D721Med (cell line): ENCODE data around the gene NGDN.

Experiments used
- DNase-seq: peaks from one replicate; pipeline ENCODE4 v3.0.0; 2011; ENCODE audit warnings: low spot score; ENCODE audit not compliant: insufficient read length
- FAIRE-seq: peaks from 2 replicates; lab custom pipeline; 2011; peaks lifted over from hg19 to GRCh38; lab: Jason Lieb, UNC
- CTCF ChIP-seq: IDR thresholded peaks from 2 replicates; pipeline ENCODE4 v1.5.1; 2012; ENCODE audit warnings: mild to moderate bottlenecking, control low read depth; ENCODE audit not compliant: insufficient read depth; ENCODE audit errors: missing control alignments

NGDN gene

DNA sequence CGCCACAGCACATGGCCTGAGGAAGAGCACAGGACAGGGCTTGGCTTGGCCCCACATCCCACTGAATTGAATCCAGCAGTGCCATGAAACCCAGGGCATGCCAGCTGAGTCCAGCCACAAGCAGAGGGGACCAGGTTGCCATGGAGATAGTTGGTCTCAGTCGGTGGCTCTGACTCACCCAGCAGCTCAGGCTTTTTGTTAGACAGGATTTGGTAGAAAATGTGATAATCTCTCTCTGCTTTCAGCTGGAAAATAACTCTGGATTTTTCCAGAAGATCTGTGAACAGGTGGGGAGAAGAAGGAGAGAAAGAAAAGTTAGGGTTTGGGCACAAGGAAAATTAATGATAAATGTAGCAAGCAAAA is 38.8 kb upstream of the NGDN start:
- no peak for DNase-seq
- TF ChIP-seq CTCF: no peak
- no peak for FAIRE-seq

GRCh38 chr14:23431486-23431885 is 38.0 kb upstream of the NGDN start:
- TF ChIP-seq CTCF: no peak
- FAIRE-seq (no peak), DNase-seq (no peak)

- no peak for FAIRE-seq
Measured at GRCh38 chr14:23432102-23432925, 37.2 kb upstream of the NGDN start.

DNA sequence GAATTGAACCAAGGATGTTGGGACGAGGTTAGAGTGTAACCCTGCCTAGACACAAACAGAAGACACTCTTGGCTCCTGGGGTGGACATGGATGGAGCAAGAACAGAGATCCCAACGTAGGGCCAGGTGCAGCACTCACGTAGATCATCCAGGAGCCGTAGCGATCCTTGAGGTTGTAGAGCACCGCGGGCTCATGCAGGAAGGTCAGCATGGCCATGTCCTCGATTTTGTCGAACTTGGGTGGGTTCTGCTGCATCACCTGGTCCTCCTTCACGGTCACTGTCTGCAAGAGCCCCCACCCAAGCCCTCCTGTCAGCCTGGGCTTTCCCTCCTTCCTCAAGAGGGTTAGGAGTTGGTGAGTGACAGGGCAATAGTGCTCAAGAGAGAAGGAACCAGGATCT is 36.6 kb upstream of the NGDN start:
- no peak for FAIRE-seq
- DNase-seq: no peak
- TF ChIP-seq CTCF: no peak

More at GRCh38 chr14:23432102-23432925, 37.2 kb upstream of the NGDN start:
- no peak for TF ChIP-seq CTCF
- no peak for DNase-seq

- no peak for TF ChIP-seq CTCF
- FAIRE-seq (no peak), DNase-seq (no peak)
Measured at GRCh38 chr14:23433457-23433856, 36.0 kb upstream of the NGDN start.

DNA sequence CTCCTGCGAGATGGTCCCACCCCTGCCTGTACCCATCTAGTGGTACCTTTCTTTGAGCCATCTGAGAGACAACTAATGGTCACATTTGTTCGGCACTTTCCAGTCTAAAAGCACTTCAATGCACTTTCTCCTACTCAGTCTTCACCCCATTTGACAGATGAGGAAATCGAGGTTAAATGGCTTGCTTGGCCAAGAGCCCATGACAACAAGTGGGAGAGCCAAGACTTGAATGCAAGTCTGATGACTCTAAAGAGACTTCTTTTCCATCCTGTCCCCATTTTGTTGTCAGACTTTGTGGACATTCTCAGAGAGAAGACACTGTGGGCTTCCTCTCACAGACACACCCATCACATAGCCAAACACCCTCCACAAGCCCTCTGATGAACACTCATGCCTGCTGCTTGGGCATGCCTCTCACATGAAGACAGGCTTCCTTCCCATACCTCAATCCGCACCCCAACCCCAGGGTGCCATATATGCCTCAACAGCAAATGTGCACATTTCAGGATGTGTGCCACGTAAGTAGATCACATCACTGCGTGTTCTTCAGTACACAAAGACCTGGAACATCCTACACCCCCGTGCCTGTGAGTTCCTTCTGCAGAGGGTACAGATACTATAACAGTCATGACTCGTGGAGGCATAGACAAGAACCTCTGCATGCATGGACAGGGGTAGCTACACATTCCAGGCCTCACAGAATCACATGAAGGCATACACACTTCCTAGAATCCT is 34.8 kb upstream of the NGDN start:
- FAIRE-seq (no peak), DNase-seq (no peak)
- TF ChIP-seq CTCF: no peak
